GM23338 (cell line): Measurements from ENCODE around the gene GSG1L.

Experiments
- EZH2 ChIP-seq: fragments of 200-600 bp; sonication (generic); IDR thresholded peaks from one replicate; pipeline ENCODE4 v1.8.0; 2017; ENCODE audit warnings: antibody characterized with exemption, mild to moderate bottlenecking, low read depth; ENCODE audit not compliant: unreplicated experiment
- POLR2AphosphoS5 ChIP-seq: IDR thresholded peaks from 2 replicates; pipeline ENCODE4 v1.6.1; 2016; ENCODE audit warnings: antibody characterized with exemption, low read depth
- TF ChIP-seq, protein P1 (sequence below), 2 experiments: fragments of 200-600 bp in 1 of 2; sonication (generic) in 1 of 2; conservative IDR thresholded peaks; 2 replicates each; pipeline versions ENCODE4 v1.5.1 to v1.6.1; 2016 to 2017; ENCODE audit warnings: antibody characterized with exemption in 2 of 2, low read depth in 2 of 2, mild to moderate bottlenecking in 2 of 2, moderate library complexity in 1 of 2

DNA sequence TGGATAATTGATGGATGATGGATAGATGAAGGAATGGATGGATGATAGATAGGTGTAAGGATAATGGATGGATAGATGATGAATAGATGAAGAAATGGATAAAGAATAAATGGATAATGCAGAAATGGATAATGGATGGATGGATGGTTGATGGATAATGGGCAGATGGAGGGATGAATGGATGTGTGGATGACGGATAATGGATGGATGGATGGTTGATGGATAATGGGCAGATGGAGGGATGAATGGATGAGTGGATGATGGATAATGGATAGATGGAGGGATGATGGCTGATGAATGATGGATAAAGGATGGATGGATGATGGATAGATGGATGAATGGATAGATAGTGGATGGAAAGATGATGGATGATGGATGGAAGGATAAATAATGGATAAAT, 274.4 kb downstream of the GSG1L start:
- TF ChIP-seq, protein P1, sequence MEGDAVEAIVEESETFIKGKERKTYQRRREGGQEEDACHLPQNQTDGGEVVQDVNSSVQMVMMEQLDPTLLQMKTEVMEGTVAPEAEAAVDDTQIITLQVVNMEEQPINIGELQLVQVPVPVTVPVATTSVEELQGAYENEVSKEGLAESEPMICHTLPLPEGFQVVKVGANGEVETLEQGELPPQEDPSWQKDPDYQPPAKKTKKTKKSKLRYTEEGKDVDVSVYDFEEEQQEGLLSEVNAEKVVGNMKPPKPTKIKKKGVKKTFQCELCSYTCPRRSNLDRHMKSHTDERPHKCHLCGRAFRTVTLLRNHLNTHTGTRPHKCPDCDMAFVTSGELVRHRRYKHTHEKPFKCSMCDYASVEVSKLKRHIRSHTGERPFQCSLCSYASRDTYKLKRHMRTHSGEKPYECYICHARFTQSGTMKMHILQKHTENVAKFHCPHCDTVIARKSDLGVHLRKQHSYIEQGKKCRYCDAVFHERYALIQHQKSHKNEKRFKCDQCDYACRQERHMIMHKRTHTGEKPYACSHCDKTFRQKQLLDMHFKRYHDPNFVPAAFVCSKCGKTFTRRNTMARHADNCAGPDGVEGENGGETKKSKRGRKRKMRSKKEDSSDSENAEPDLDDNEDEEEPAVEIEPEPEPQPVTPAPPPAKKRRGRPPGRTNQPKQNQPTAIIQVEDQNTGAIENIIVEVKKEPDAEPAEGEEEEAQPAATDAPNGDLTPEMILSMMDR (conservative IDR thresholded peaks at IDR 0.05; ENCODE audit: low read depth in 2 of 2) = no peak
- TF ChIP-seq EZH2 (no peak), POLR2AphosphoS5 (no peak)
